NOMO-1 treated with DMSO at 0.1 percent for 48 hours (cell line): Measurements from ENCODE around the gene TMA16.
"Not testable (repeated sequence)": the region's sequence is repeated elsewhere in the genome, so short reads cannot be mapped to it uniquely, and the experiment has no call there.

Source experiments
- DNase-seq: peaks from one replicate; lab custom pipeline; 2025; ENCODE audit not compliant: unreplicated experiment; lab: John Stamatoyannopoulos, UW

TMA16 gene

DNA sequence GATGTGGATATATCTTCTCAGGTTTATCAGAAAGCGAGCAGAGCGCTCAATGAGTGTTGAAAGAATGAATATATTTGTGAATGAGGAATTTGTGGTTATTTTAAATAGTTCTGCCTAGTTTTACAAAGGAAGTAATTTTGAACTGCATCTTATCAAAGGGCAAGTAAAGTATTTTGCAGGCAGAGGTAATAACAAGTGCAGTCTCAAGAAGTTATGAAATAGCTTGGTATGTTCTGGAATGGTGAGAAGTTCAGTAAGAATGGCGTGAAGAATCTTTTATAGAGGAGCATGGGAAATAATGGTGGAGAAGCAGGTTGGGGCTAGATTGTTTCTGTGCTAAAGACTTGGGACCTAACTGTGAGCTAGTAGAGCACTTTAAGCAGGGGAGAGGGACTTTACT, 10.9 kb downstream of the TMA16 start:
- DNase-seq, result peak; percentile 80

DNA sequence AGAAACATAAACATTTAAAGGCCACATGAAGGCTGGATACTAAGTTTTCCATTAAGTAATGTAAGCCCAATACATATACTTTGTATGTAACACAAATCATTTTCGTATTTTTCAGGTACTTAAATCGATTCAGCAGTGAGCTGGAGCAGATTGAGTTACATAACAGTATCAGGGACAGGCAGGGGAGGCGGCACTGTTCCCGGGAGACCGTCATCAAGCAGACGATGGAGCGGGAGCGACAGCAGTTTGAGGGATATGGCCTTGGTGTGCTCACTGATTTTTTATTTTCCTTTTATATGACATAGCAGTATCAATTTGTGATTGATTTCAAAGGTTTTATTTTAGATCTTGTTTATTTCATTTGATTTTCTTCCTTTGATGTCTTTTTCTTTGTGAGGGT, 20.7 kb downstream of the TMA16 start:
- DNase-seq, result no peak

DNA sequence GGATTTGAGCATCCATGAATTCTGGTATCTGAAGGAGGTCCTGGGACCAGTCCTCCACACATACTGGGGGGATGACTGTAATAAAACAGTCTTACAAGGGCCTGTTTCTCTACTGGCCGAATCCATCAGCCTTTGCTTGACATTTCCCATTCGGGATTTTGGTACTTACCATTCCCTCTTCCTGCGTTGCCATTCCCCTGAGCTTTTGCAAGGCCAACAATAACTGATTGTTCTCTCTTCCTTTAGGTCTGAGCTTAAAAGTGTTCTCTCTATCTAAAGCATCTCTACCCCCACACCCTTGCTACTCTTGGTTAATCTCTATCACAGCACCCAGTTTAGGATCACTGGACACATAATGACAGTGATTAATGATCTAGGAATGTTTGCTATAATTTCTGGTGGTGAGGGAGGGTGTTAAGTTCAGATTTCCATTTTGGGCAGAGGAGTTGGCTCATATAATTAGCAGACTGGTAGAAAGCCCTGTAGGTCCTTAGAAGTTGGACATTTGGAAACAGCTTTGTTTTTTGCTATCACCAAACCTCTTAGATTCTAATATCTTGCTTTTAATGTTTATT, 29.4 kb downstream of the TMA16 start:
- no peak for DNase-seq

DNA sequence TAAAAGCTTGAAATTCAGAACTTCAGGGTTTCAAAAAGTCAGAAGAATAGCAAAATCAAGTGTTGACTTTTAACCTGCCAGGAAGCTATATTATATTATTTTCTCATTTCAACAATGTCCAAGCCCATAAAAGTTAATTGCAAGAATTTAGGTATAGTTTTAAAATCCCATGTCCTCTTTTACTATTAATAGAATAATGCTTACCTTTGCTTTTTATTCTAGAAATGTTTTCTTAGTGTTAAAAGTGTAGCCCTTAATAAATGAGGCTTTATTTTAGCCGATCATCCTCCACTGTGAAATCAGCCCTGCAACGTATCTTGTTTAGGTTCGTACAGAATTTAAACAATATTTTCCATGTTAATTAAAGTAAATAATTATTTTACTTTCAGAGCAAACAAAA, 31.5 kb downstream of the TMA16 start:
- no peak for DNase-seq

DNA sequence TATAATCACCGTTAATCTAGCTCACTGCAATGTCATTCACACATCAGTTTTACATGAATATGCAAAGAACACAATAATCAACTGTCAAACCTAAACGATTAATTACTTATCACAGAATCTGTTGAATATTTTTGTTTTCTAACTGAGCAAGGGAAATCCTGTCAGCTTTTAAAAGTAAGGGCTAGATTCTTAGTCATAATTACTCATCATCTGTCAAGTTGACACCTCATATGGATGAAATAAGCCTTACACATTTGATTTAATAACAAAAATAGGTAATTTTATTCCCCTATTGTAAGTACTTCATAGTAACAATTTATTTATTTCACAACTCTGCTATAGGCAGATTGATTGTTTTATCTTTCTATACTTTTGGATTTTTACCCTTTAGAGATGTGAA, 32.7 kb downstream of the TMA16 start:
- no peak for DNase-seq

DNA sequence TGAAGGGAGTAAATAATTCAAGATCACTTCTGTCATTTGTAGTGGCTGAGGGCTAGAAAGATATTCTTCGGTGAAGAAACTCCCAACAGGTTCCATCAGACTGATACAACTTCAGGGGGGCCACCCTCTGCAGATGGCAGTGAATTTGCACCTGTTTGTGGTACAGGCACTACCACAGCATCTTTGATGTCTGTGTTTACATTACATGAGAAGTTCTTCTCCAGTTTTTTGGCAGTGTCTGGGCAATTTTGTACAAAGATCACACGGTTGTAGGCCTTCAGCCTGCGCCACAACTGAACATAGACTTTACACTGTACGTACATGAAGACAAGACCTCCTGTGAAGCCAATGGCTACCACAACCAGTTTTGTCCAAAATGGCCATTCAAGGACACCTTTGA, 34.2 kb downstream of the TMA16 start:
- DNase-seq, result no peak

DNA sequence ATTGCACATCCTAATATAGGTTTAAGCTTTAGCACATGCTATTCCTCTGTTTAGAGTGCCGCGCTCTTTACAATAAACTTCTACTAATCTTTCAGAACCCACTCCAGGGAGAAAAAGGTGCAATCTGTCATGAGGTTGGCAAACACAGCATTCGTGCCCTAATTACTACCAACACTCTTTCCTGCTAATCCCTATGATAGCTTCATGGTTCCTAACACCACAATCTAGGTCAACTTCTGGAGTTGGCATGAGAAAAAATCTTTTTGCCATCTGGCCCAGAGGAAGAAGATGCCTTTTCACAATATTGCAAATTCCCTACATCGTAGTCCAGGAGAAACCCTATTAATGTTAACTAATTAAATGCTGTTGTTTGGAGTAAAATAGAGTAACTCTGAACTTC, 39.6 kb downstream of the TMA16 start:
- no peak for DNase-seq

DNA sequence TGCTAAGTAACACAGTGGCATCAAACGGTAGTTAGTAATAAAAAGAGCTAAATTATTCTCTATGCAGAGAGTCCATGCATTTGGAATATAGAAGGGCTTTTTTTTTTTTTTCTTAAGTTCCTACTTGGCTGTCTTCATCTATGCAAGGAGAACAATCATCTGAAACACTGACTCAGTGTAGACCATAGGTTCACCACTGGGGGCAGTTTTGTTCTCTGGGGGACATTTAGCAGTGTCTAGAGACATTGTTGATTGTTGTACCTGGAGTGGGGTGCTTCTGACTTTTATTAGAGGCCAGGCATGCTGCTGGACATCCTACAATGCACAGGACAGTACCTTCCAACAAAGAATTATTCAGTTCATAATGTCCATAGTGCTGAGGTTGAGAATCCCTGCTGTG, 41.2 kb downstream of the TMA16 start:
- DNase-seq, result no peak

DNA sequence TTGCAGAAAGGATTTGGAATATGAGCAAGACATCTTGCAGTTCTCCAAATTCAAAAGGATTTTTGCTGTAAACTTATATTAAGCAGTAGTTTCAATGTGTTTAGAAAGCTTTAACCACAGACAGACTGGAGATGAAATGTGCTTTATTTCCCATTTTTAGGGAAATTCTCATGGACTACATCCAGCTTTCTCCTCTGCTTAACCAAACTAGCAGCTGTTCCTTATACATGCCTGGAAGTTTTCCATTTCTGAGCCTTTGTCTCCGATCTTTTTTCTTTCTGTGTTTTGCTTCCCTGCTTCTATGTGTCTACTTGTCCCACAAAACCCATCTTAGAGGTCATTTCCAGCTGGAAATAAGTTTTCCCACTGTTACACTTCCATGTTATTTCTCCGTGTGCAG, 41.6 kb downstream of the TMA16 start:
- no peak for DNase-seq

DNA sequence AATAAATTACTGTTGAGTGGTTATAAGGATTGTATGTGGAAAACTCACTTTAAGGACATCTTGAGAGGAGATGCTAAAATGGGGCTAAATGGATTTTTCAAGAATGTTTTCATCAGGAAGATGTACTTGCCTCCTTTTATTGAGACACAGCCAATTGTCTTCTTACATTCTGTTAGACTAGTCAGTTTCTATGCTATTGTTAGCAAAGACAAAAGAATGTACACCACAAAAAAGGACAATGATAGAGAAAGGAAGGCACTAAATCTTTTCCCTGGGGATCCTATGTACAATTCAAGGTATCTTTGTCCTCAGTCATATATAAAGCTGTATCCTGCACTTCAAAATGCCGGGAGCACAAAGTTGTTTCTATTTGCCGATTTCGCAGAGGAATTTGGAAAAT, 42.6 kb downstream of the TMA16 start:
- no peak for DNase-seq

DNA sequence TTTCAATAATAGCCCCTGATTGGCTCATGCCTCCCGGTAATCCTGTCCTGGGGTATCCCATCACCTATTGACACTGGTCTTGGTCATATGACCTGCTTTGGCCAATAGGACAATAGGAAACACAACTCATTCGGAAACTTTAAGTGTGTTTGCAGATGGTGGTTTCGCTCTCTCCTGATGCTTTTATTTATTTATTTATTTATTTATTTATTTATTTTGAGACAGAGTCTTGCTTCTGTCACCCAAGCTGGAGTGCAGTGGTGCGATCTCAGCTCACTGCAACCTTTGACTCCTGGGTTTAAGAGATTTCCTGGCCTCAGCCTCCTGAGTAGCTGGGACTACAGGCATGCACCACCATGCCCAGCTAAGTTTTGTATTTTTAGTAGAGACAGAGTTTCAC, 44.3 kb downstream of the TMA16 start:
- DNase-seq, result not testable (repeated sequence)

DNA sequence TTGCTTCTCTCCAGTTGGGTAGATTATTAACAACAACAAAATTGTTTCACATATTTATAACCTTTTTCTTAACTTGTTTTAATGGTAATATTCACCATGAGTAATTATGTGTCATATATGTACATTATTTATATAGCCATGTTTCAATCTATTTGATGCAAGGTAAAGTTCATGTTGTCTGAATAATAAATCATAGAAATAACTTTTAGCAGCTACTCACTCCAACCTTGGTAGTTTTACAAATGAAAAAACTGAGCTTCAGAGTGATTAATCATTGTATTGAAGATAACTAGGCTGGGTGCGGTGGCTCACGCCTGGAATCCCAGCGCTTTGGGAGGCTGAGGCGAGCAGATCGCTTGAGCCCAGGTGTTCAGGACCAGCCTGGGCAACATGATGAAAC, 46.0 kb downstream of the TMA16 start:
- DNase-seq, result no peak

DNA sequence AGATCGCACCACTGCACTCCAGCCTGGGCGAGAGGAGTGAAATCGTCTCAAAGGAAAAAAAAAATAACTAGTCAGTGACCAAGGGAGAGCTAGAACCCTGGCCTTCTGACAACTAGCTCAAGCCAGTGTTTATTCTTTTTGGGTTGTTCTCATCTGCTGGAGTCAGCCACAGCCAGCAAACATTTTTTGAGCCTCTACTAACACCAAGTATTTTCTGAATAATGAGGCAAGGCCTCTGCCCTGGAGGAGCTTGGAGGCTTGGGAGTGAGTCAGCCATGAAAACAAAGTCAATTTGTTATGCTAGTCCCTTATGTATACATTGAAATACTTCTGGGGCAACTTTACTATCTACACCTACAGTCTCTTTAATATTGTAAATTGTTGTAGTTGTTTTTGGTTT, 46.5 kb downstream of the TMA16 start:
- no peak for DNase-seq

DNA sequence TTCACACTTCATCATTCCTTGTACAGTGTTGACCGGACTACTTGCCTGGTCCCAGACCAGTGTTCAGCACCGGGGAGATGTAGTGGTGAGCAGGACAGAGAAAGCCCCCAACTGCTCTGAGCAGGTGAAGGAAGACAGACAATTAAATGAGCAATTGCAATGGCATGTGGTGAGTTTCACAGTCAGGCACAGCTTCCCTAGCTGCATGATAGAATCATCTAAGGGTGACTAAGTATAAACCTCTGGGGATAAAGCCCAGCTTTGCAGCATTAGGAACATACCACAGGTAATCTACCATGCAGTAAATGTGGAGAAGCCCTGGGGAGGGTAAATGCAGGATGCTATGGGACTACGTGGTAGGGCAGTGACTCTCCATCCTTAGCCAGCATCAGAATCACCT, 47.8 kb downstream of the TMA16 start:
- no peak for DNase-seq

DNA sequence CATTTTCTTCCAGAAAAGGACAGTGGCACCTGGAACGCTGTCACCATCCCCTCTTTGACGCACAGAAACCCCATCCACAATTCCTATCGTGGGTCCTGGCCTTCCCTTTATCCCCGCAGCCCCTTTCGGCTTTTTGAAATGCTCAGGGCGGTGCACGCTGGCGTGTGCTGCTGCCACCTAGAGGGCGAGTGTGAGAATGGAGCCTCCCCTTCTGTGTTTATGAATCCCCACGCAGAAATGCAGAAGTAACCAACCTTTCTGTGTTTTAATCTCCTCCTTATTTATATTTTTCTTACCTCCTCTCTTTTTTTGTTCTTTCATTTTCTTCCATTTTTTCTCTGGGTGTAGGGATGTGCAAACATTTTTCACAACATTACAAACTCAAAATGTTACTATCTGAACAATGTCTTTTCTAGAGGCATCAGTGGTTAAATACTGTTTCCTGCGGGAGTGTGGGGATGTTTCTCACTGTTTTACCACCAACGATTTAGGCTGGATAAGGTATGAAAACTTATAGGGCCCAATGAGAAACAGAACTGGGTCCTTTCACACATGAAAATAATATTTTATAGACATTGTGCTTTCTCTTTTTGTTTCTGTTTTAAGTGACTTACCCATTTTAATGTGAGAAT, 50.0 kb downstream of the TMA16 start:
- DNase-seq, result peak; percentile 64

DNA sequence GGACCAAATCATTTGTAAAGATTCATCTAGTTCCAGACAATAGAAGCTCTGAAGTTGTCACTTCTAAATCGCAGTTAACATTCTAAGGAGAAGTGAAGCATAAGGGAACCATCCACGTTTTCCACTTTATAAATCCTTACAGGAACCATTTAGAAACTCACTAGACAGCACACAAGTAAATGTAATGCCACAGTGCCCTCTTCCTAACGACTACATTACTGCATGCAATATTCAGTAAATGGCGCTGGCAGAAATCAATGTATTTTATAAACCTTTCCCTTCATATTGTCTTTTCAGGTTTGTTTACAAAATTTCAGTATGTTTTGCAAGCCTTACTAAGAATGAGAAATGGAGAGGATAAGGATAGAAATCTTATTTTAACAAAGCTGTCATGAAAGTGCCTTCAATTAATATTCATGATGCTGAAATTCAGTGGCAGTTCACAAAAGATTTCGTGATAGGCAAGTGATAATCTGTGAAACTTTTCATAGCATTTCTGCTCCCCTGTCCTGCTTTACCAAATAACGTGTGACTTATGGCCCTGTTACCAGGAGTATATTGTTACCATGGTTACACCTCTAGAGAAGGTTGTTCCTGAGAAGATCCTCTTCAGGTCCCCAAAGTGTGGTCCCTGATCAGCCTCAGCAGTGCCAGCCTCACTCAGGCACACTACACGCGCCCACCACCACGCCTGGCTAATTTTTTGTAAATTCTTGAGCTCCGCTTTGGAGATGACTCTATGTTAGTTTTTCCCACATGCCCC, 54.2 kb downstream of the TMA16 start:
- DNase-seq, result peak; percentile 51

DNA sequence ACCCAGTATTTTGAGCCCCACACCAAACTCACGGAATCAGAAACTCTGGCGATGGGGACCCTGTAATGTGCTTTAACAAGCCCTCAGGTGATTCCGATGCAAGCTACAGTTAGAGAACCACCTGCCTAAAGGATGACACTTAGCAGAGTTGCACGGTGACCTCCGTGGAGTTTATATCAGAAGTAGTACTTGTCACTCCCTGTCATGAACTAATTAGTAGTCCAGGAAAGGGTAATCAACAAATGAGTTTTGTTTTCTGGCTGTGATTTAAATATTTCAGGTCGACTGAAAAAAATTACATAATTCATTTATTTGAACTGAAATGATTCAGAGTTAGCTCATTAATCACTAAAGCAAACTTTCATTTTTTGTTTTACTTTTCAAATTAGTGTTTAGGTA, 56.4 kb downstream of the TMA16 start:
- DNase-seq, result no peak

DNA sequence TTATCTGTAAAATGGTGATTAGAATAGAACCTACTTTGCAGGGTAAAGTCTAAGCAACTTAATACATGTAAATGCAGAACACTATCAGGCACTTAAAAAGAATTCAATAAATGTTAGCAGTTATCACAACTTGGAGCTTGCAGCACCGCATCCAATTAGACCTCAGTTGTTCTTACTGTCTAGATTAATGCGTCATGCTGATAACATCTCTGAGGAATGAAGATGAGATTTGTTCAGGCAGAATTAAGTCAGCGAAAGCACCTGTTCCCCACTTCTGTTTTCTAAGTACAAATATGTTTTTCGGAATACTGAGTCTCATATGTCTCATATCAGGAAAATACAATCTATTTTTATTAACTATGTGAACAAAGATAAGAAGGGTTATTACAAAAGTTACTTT, 58.7 kb downstream of the TMA16 start:
- no peak for DNase-seq

DNA sequence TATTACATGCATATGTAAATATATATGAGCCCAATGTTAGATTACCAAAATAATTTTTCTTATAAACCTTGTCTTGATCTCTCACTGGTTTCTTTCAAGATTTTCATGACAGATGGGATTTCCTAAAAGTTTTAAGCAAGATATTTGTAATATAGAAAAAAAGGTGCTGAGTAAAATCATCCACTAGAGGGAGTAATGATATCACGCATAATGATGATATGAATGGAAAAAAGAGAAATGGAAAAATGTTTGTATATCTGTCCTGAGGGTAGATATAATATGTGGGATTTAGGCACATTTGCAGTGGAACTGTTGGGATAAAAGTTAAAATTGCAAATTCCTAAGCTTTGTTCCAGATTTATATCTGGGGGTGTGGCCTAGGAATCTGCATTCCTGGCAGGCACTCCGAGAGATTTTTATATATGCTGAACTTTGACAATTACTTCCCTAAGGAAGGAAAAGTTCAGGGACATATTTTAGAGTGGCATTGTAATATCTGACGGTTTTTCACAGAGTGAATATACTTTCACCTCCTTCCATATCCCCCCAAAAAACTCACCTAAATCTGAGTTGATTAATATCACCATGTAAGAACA, 60.5 kb downstream of the TMA16 start:
- DNase-seq, result peak; percentile 50

DNA sequence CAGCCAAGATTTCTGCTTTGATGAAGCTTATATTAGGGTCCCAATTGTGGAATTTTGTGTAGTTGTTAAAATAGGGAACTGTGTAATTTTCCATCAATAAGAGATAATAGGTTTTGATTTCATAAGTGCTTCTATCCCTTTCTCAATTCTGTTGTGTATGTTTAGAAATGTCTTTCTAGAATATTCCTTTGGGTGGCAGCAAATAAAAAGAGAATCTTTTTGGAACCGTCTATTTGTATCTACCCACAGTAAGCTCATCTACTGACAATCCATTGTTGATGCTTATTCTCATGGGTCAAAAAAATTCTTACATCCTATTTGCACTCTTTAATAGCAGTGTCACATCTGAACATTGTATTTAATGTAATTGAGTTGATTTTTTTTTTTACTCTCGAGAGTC, 61.7 kb downstream of the TMA16 start:
- DNase-seq, result peak; percentile 73

DNA sequence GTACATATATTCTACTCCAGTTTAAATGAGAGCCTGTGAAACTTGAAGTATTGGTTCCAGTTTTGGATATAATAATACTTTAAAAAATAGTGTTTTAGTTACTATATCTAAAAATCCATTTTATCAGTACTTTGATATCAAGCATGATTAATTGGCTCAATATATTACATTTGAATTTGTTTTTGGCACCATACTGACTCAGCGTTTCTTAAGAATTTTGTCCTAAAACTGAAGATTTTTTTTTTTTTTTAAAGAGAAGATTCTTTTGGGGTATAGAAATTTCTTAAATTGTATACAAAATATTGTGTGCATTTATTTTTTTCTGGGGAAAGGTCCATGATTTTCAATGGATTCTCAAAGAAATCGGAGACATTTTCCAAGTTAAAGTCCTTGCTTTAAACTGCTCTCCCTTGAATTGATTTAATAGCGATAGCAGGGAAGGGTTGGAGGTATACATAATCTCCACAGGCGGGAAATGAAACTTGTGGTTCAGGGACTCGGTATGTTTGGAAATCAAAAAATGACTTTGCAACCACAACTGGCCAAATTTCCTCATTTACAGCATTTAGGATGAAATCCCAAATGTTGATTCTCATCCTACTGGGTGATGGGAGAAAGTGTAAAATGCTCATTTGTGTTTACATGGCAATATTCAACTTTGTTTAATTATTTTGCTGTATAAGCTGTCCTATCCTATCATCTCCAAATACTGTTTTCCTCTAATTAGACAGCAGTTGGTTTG, 62.3 kb downstream of the TMA16 start:
- peak; percentile 51 for DNase-seq
